SK-N-SH (cell line): Measurements from ENCODE around the gene C22orf31. TPM values are rescaled to one million over a fixed set of nuclear protein-coding genes. Genes with fewer than 3 reads are reported as not detected.

Experiments used
- CTCF ChIA-PET: fragments of 300-600, 350-600 bp; formaldehyde crosslinking; extraction: SDS; loops from one replicate; lab custom pipeline; 2021; lab: Yijun Ruan, JAX
- POLR2A ChIA-PET: fragments of 350-600 bp; sonication (Branson Sonifier 250); formaldehyde crosslinking; extraction: SDS; loops from one replicate; lab custom pipeline; 2020; ENCODE audit warnings: antibody characterized with exemption, inconsistent platforms; lab: Yijun Ruan, JAX
- DNase-seq: peaks from one replicate; pipeline ENCODE4 v3.0.0; 2012
- H2AFZ ChIP-seq: fragments of 200-600 bp; sonication (generic); 2 replicates; pipeline ENCODE4 v1.8.1; 2016; ENCODE audit warnings: antibody characterized with exemption, mild to moderate bottlenecking, low read depth
- H3F3A ChIP-seq: fragments of 200-600 bp; sonication (generic); replicated peaks from 2 replicates; pipeline ENCODE3; 2016; ENCODE audit warnings: antibody characterized with exemption, mild to moderate bottlenecking; ENCODE audit not compliant: insufficient read depth
- H3K27ac ChIP-seq, 2 experiments: fragments of 200-500 bp in 1 of 2; fragments of 200-600 bp in 1 of 2; sonication (Bioruptor generic) in 1 of 2; sonication (generic), shearing (Covaris generic) in 1 of 2; 2 replicates each; pipeline versions ENCODE4 v1.5.1 to v1.6.1; 2014 to 2016; ENCODE audit warnings: low read depth in 2 of 2, inconsistent platforms in 1 of 2, low read length in 1 of 2, mild to moderate bottlenecking in 1 of 2, mixed read lengths in 1 of 2
- H3K27me3 ChIP-seq: fragments of 200-600 bp; sonication (generic), shearing (Covaris generic); 2 replicates; pipeline ENCODE4 v1.6.1; 2016; ENCODE audit warnings: mixed run types; ENCODE audit not compliant: insufficient read depth
- H3K36me3 ChIP-seq, 2 experiments: fragments of 200-500 bp in 1 of 2; fragments of 200-600 bp in 1 of 2; sonication (Bioruptor generic) in 1 of 2; sonication (generic) in 1 of 2; replicated peaks in 1 of 2; 2 replicates each; pipeline versions ENCODE3 to v1.5.1; 2014 to 2016; ENCODE audit warnings: low read length in 1 of 2, mild to moderate bottlenecking in 1 of 2; ENCODE audit not compliant: insufficient read depth in 2 of 2, control insufficient read depth in 1 of 2
- H3K4me1 ChIP-seq, 2 experiments: fragments of 200-500 bp in 1 of 2; fragments of 200-600 bp in 1 of 2; sonication (Bioruptor generic) in 1 of 2; sonication (generic), shearing (Covaris generic) in 1 of 2; 2 replicates each; pipeline versions ENCODE4 v1.5.1 to v1.6.1; 2014 to 2016; ENCODE audit warnings: low read depth in 1 of 2, low read length in 1 of 2, mixed run types in 1 of 2; ENCODE audit not compliant: insufficient read depth in 2 of 2, control insufficient read depth in 1 of 2
- H3K4me2 ChIP-seq: fragments of 200-600 bp; sonication (generic), shearing (Covaris generic); 2 replicates; pipeline ENCODE4 v1.6.1; 2017; ENCODE audit warnings: mixed run types
- H3K4me3 ChIP-seq, 2 experiments: fragments of 200-500 bp in 1 of 2; fragments of 200-600 bp in 1 of 2; sonication (Bioruptor generic) in 1 of 2; sonication (generic), shearing (Covaris generic) in 1 of 2; 2 replicates each; pipeline versions ENCODE4 v1.5.1 to v1.8.1; 2014 to 2016; ENCODE audit warnings: low read depth in 2 of 2, inconsistent platforms in 1 of 2, low read length in 1 of 2, mild to moderate bottlenecking in 1 of 2, mixed read lengths in 1 of 2, moderate library complexity in 1 of 2
- H3K79me2 ChIP-seq: fragments of 200-600 bp; sonication (generic); 2 replicates; pipeline ENCODE4 v1.8.1; 2017; ENCODE audit warnings: mild to moderate bottlenecking; ENCODE audit not compliant: insufficient read depth
- H3K9ac ChIP-seq: fragments of 200-600 bp; sonication (generic); 2 replicates; pipeline ENCODE4 v1.6.1; 2017; ENCODE audit warnings: mixed run types
- H3K9me2 ChIP-seq: fragments of 200-600 bp; sonication (generic); 2 replicates; pipeline ENCODE4 v1.6.1; 2017; ENCODE audit warnings: mixed run types
- H3K9me3 ChIP-seq: fragments of 200-600 bp; sonication (generic); 2 replicates; pipeline ENCODE4 v1.6.1; 2017; ENCODE audit warnings: mixed run types, mild to moderate bottlenecking, moderate library complexity
- H4K20me1 ChIP-seq: fragments of 200-600 bp; sonication (generic); 2 replicates; pipeline ENCODE4 v1.6.1; 2017; ENCODE audit warnings: mild to moderate bottlenecking, mixed run types; ENCODE audit not compliant: insufficient read depth
- ELF1 ChIP-seq: IDR thresholded peaks from 2 replicates; pipeline ENCODE4 v1.4.0; 2012
- GABPA ChIP-seq: IDR thresholded peaks from 2 replicates; pipeline ENCODE4 v1.4.0; 2012; ENCODE audit warnings: low read depth, mild to moderate bottlenecking
- GATA2 ChIP-seq: sonication (generic); formaldehyde crosslinking; IDR thresholded peaks from 2 replicates; pipeline ENCODE4 v1.5.0; 2020; ENCODE audit warnings: mild to moderate bottlenecking, missing genetic modification reagents
- MXI1 ChIP-seq: IDR thresholded peaks from 2 replicates; pipeline ENCODE4 v1.6.1; 2012; ENCODE audit warnings: mild to moderate bottlenecking, low read depth, low read length, improper control_type of control experiment
- RCOR1 ChIP-seq: fragments of 150-350 bp; IDR thresholded peaks from 2 replicates; pipeline ENCODE4 v1.6.1; 2017; ENCODE audit warnings: antibody characterized with exemption, low read length
- REST ChIP-seq: IDR thresholded peaks from 2 replicates; pipeline ENCODE4 v1.6.1; 2012; ENCODE audit warnings: mild to moderate bottlenecking, low read depth, low read length, moderate library complexity
- RFX5 ChIP-seq: IDR thresholded peaks from 2 replicates; pipeline ENCODE4 v1.6.1; 2012; ENCODE audit warnings: mild to moderate bottlenecking, improper control_type of control experiment, low read length
- TEAD4 ChIP-seq: IDR thresholded peaks from 2 replicates; pipeline ENCODE4 v1.4.0; 2012; ENCODE audit warnings: mild to moderate bottlenecking, borderline replicate concordance; ENCODE audit not compliant: insufficient read depth
- WGBS: methylation state at CpG from one replicate; pipeline ENCODE4 v1.1.6; 2017; ENCODE audit warnings: low lambda C conversion rate; 5-methylcytosine and 5-hydroxymethylcytosine counted together
- polyA plus RNA-seq, 3 experiments: library from polyadenylated mRNA; depleted of rRNA; stranded (reverse); fragments of >200 nt; gene quantifications; 2 replicates each; pipeline ENCODE4 v1.2.3, GENCODE V29; 2012
- TF ChIP-seq, protein P1 (sequence below): fragments of 150-350 bp; IDR thresholded peaks from 2 replicates; pipeline ENCODE4 v1.6.1; 2016; ENCODE audit warnings: mild to moderate bottlenecking, low read depth, low read length
- TF ChIP-seq, protein P2 (sequence below): fragments of 200-600 bp; sonication (generic); IDR thresholded peaks from 2 replicates; pipeline ENCODE4 v1.6.1; 2017; ENCODE audit warnings: antibody characterized with exemption, mild to moderate bottlenecking, moderate library complexity

Gene C22orf31
- polyA plus RNA-seq, 1 of the 3 experiments (the other 2 are of a cell fraction), result not detected

DNA sequence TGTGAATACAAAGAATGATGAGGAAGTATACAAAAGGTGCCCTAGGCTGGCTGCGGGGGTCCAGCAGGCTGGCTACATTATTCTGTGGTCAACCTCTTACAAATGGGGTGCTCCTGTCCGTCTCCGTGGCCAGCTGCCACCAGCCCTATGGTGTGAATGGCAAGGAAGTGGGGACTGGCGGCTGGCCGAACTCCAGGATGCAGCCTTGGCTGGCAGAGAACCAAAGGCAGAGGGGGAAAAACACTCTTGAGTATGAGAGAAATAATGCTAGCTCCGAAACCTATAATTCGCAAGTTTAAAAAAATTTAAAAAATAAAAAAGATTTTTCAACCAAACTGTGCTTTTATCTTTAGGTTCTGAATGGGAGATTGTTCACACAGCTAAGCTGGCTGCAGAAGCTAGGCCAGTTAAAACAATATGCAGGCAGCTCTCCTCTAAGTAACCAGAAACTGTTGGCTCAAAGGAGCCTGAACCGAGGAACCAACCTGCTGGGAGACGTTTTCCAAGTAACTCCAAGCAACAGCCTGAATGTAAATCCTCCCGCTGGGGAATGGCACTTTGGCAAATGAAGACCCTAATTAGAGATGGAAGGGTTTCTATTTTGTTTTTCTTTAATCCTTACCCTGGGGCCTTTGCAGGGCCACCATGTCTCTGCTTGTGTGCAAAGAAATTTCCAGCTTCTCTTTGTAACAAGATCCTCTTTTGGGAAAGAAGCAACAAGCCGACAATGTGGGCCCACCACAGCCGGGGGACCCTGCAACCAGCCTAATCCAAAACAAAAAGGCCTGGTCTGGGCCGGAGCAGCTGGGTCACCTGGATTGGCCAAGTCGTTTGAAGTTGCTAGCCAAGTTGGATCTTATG, 50.2 kb downstream of the C22orf31 start:
- H3F3A ChIP-seq, result no peaks in the 10 kb centered on the region
- POLR2A ChIA-PET, result no interaction called here
- no peak overlapping the region for H3K9ac ChIP-seq
- H3K27ac ChIP-seq, result no peak overlapping the region
- DNase-seq, result no peak
- peaks cover 0 to 4% of the 10 kb centered on the region in 2 experiments for H3K36me3 ChIP-seq
- H3K9me2 ChIP-seq, result no peaks in the 10 kb centered on the region
- TF ChIP-seq RFX5 (no peak), TEAD4 (no peak), RCOR1 (no peak), ELF1 (no peak), GATA2 (CRISPR knock-in tag) (no peak), MXI1 (no peak), GABPA (no peak), REST (no peak)
- TF ChIP-seq, protein P1, sequence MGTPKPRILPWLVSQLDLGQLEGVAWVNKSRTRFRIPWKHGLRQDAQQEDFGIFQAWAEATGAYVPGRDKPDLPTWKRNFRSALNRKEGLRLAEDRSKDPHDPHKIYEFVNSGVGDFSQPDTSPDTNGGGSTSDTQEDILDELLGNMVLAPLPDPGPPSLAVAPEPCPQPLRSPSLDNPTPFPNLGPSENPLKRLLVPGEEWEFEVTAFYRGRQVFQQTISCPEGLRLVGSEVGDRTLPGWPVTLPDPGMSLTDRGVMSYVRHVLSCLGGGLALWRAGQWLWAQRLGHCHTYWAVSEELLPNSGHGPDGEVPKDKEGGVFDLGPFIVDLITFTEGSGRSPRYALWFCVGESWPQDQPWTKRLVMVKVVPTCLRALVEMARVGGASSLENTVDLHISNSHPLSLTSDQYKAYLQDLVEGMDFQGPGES, result no peak
- TF ChIP-seq, protein P2, sequence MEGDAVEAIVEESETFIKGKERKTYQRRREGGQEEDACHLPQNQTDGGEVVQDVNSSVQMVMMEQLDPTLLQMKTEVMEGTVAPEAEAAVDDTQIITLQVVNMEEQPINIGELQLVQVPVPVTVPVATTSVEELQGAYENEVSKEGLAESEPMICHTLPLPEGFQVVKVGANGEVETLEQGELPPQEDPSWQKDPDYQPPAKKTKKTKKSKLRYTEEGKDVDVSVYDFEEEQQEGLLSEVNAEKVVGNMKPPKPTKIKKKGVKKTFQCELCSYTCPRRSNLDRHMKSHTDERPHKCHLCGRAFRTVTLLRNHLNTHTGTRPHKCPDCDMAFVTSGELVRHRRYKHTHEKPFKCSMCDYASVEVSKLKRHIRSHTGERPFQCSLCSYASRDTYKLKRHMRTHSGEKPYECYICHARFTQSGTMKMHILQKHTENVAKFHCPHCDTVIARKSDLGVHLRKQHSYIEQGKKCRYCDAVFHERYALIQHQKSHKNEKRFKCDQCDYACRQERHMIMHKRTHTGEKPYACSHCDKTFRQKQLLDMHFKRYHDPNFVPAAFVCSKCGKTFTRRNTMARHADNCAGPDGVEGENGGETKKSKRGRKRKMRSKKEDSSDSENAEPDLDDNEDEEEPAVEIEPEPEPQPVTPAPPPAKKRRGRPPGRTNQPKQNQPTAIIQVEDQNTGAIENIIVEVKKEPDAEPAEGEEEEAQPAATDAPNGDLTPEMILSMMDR, result no peak
- no peaks in the 10 kb centered on the region for H3K9me3 ChIP-seq
- H3K4me2 ChIP-seq, result no peak overlapping the region
- no peaks in the 10 kb centered on the region for H3K27me3 ChIP-seq
- H3K4me3 ChIP-seq, result no peak overlapping the region
- 0 out of 2 replicates have a peak, but pooled peaks cover 5% of the 10 kb centered on the region for H4K20me1 ChIP-seq
- CTCF ChIA-PET, result interaction anchor here (0.9 to 2.2 kb wide), 3 partner anchors 142 to 182 kb away, joined by 3 to 6 read pairs (median 6); no protein-coding TSS in a partner anchor
- peaks cover 0 to 10% of the 10 kb centered on the region in 2 experiments; a peak in 1 of 4 replicates for H3K4me1 ChIP-seq
- WGBS, result 96% methylated on average over 14 of the region's 14 CpGs
- peaks cover 13% of the 10 kb centered on the region; the same call in 1 of the 2 replicates for H3K79me2 ChIP-seq
- no peak overlapping the region for H2AFZ ChIP-seq
